Prostate gland (tissue), 2 donors: ENCODE data around the gene SYT7. TPM values are rescaled to one million over a fixed set of nuclear protein-coding genes. Genes with fewer than 3 reads are reported as not detected.

Source experiments
- DNase-seq: peaks from one replicate; pipeline ENCODE4 v3.0.0-alpha.2; 2019; ENCODE audit warnings: low spot score
- H3K27ac ChIP-seq, 2 donors: fragments of 200-600 bp; sonication (generic); 2 replicates each; pipeline ENCODE4 v1.5.1; 2017 to 2019
- H3K27me3 ChIP-seq: fragments of 200-600 bp; sonication (generic); replicated peaks from 2 replicates; pipeline ENCODE4 v1.5.1; 2019; ENCODE audit not compliant: insufficient read depth
- H3K36me3 ChIP-seq, 2 donors: fragments of 200-600 bp; sonication (generic); 1 replicate in 1 of 2; 2 replicates in 1 of 2; pipeline versions ENCODE4 v1.5.1 to v1.8.1; 2017 to 2019
- H3K4me1 ChIP-seq: fragments of 200-600 bp; sonication (generic); replicated peaks from 2 replicates; pipeline ENCODE4 v1.5.1; 2019
- H3K4me3 ChIP-seq, 2 donors: fragments of 200-600 bp; sonication (generic); 2 replicates each; pipeline ENCODE4 v1.5.1; 2017 to 2019
- H3K9me3 ChIP-seq: fragments of 200-600 bp; sonication (generic); 2 replicates; pipeline ENCODE4 v1.5.1; 2017
- POLR2A ChIP-seq: fragments of 450-650 bp; IDR thresholded peaks from one replicate; pipeline ENCODE4 v1.6.1; 2016; ENCODE audit warnings: antibody characterized with exemption, mild to moderate bottlenecking
- POLR2AphosphoS5 ChIP-seq: sonication (generic); formaldehyde crosslinking; IDR thresholded peaks from one replicate; pipeline ENCODE4 v1.6.1; 2017; ENCODE audit warnings: antibody characterized with exemption
- WGBS: methylation state at CpG from one replicate; pipeline ENCODE4 v1.1.5; 2018; 5-methylcytosine and 5-hydroxymethylcytosine counted together
- intact Hi-C: fragments of 100-400 bp; cut with DNase I; formaldehyde crosslinking; loops from one replicate; pipeline ENCODE4 v1.14.2; 2022
- total RNA-seq, 2 donors: library from RNA; depleted of rRNA; stranded (reverse); fragments of >200 nt; gene quantifications; one replicate each; pipeline ENCODE4 v1.1.0, GENCODE V29; 2016
- TF ChIP-seq, protein P1 (sequence below), 4 experiments: fragments of 200-600 bp in 2 of 4; fragments of 450-650 bp in 2 of 4; sonication (generic) in 2 of 4; IDR thresholded peaks; 1 replicate in 3 of 4; 2 replicates in 1 of 4; pipeline ENCODE4 v1.5.1; 2016 to 2019; ENCODE audit warnings: antibody characterized with exemption in 4 of 4, mild to moderate bottlenecking in 2 of 4, moderate library complexity in 2 of 4

Gene SYT7
- total RNA-seq, 2 donors from 2014 or later = 114 to 199 TPM

GRCh38 chr11:61499816-61500491 lies 80.9 kb downstream of the SYT7 start:
- TF ChIP-seq POLR2AphosphoS5 = no peak
- TF ChIP-seq, protein P1, sequence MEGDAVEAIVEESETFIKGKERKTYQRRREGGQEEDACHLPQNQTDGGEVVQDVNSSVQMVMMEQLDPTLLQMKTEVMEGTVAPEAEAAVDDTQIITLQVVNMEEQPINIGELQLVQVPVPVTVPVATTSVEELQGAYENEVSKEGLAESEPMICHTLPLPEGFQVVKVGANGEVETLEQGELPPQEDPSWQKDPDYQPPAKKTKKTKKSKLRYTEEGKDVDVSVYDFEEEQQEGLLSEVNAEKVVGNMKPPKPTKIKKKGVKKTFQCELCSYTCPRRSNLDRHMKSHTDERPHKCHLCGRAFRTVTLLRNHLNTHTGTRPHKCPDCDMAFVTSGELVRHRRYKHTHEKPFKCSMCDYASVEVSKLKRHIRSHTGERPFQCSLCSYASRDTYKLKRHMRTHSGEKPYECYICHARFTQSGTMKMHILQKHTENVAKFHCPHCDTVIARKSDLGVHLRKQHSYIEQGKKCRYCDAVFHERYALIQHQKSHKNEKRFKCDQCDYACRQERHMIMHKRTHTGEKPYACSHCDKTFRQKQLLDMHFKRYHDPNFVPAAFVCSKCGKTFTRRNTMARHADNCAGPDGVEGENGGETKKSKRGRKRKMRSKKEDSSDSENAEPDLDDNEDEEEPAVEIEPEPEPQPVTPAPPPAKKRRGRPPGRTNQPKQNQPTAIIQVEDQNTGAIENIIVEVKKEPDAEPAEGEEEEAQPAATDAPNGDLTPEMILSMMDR (IDR thresholded peaks at IDR 0.05) = no peak
- TF ChIP-seq POLR2A = no peak
- intact Hi-C loops = no loop called here
- no peaks in the 10 kb centered on the region for H3K4me1 ChIP-seq

DNA sequence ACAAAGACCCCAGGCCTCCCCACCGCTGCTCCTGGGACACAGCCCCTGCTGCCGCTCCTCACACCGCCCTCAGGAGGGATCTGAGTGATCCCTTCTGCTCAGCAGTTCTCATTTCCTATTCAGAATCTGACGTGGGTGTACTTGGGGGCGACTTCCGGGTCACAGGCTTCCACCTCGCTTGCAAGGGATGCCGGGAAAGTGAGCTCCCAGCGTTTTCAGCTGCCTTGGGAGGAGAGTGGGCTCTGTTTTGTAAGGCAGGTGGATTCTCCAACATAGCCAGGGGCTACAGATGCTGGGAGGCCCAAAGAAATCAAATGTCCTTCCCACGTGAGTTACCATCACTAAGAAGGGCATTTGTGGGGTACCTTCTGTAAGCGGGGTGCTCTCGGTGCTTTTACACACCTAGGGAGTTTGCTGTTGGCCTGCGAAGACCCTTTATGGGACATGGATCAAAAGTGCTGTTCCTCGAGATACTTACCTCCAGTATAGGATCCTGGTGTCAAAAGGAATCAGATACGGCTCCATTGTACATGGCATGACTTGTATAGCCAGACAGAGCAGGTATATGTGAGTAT lies 82.0 kb downstream of the SYT7 start:
- no peak for TF ChIP-seq POLR2A
- no peak for TF ChIP-seq POLR2AphosphoS5
- TF ChIP-seq, protein P1 (IDR thresholded peaks at IDR 0.05) = no peak
- no peak for DNase-seq
- 85% methylated on average over 15 of the region's 15 CpGs for WGBS

More at GRCh38 chr11:61499816-61500491, 80.9 kb downstream of the SYT7 start:
- no peaks in the 10 kb centered on the region for H3K27me3 ChIP-seq
- 73% methylated on average over 12 of the region's 12 CpGs for WGBS
- H3K4me3 ChIP-seq = no peak overlapping the region
- DNase-seq = no peak
- H3K36me3 ChIP-seq = no peaks in the 10 kb centered on the region
- H3K9me3 ChIP-seq = no peaks in the 10 kb centered on the region
- H3K27ac ChIP-seq = no peak overlapping the region

DNA sequence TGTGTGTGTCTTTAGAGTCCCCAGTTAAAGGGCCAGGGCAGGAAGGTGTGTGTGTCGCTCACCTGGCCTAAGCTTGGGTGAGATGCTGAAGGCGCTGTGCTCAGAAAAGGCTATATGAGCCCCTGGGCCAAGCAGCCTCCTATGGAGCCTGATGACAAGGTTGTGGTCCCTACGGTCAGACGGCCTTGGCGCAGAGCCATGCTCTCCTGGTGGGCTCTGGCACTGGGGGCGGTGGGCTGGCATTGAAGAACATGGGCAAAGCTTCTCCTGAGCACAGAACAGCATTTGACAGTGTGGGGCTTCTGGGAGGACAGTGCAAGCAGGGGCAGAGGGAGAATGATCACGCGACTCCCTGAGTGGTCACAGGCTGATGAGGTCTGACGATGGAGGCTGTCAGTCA lies 83.0 kb downstream of the SYT7 start:
- no peaks in the 10 kb centered on the region for H3K9me3 ChIP-seq
- WGBS = 77% methylated on average over 9 of the region's 9 CpGs
- H3K27me3 ChIP-seq = no peaks in the 10 kb centered on the region
- intact Hi-C loops = no loop called here
- H3K4me1 ChIP-seq = no peaks in the 10 kb centered on the region
- DNase-seq = no peak
- H3K27ac ChIP-seq = no peak overlapping the region
- no peak overlapping the region for H3K4me3 ChIP-seq
- TF ChIP-seq POLR2A (no peak), POLR2AphosphoS5 (no peak)
- TF ChIP-seq, protein P1 (IDR thresholded peaks at IDR 0.05) = no peak
- no peaks in the 10 kb centered on the region for H3K36me3 ChIP-seq

More for the DNA sequence above, 82.0 kb downstream of the SYT7 start:
- no peaks in the 10 kb centered on the region for H3K9me3 ChIP-seq
- H3K4me1 ChIP-seq = no peaks in the 10 kb centered on the region
- H3K4me3 ChIP-seq = no peak overlapping the region
- intact Hi-C loops = no loop called here
- no peak overlapping the region for H3K27ac ChIP-seq
- H3K27me3 ChIP-seq = no peaks in the 10 kb centered on the region
- H3K36me3 ChIP-seq = no peaks in the 10 kb centered on the region

- Histone ChIP-seq H3K9me3 (no peaks in the 10 kb centered on the region), H3K27ac (no peak overlapping the region), H3K36me3 (no peaks in the 10 kb centered on the region), H3K4me1 (no peaks in the 10 kb centered on the region), H3K4me3 (no peak overlapping the region), H3K27me3 (no peaks in the 10 kb centered on the region)
- 90% methylated on average over 2 of the region's 2 CpGs for WGBS
- intact Hi-C loops = no loop called here
- no peak for TF ChIP-seq POLR2A
- TF ChIP-seq, protein P1 (IDR thresholded peaks at IDR 0.05) = no peak
- TF ChIP-seq POLR2AphosphoS5 = no peak
- no peak for DNase-seq
Measured at GRCh38 chr11:61497473-61497872, 83.4 kb downstream of the SYT7 start.
